Measurements from ENCODE around the gene CRABP1.
"Not testable (repeated sequence)": the region's sequence is repeated elsewhere in the genome, so short reads cannot be mapped to it uniquely, and the experiment has no call there.

CRABP1 gene

DNA sequence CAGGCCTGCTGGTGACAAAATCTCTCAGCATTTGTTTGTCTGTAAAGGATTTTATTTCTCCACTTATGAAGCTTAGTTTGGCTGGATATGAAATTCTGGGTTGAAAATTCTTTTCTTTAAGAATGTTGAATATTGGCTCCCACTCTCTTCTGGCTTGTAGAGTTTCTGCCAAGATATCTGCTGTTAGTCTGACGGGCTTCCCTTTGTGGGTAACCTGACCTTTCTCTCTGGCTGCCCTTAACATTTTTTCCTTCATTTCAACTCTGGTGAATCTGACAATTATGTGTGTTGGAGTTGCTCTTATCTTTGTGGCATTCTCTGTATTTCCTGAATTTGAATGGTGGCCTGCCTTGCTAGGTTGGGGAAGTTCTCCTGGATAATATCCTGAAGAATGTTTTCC is 40.0 kb downstream of the CRABP1 start:
- not testable (repeated sequence) for DNase-seq

DNA sequence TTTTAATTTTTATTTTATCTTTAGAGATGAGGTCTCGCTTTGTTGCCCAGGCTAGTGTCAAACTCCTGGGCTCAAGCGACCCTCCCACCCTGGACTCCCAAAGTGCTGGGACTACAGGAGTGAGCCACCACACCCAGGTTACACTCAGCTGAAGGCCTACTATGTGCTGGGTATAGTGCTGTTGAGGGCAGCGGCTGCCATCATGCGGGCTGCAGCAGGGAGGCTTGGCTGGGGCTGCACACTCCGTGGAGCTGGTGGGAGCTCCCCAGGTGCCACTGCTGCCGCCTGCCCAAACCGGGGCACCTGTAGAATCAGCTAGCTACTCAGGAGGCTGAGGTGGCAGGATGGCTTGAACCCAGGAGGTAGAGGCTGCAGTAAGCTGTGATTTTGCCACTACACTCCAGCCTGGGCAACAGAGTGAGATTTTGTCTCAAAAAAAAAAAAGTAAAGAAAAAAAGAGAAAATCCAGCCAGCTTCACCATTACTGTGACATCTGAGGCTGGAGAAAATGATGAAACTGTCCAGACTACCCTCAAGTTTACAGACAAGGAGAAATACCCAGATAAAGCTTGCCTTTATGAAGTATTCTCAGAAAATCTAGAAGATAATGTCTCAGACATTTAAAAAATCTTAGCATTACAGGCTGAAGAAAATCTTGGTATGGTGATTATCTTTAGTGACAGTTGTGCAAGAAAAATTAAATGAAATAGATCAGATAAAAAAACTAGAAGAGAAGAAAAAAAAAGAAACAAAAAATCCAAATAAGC is 42.1 kb downstream of the CRABP1 start:
- DNase-seq = no peak

DNA sequence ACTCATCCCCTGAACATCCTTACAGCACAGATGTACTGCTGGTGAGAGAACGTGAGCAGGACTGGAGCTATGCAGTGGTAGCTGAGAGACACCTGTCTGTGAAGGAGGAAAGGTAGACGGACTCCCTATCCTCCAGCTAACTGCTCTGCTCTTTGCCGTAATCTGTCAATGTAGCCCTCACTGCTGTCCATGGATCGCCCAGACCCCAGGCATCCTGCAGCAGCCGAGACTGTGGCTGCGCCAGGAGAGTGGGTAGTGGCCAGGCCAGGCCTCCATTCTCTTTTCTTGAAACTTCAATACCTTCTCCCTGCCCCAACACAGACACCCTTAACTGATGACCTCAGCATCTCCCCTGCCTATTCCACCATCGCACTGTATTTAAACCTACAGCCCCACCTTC is 44.5 kb downstream of the CRABP1 start:
- no peak for DNase-seq

DNA sequence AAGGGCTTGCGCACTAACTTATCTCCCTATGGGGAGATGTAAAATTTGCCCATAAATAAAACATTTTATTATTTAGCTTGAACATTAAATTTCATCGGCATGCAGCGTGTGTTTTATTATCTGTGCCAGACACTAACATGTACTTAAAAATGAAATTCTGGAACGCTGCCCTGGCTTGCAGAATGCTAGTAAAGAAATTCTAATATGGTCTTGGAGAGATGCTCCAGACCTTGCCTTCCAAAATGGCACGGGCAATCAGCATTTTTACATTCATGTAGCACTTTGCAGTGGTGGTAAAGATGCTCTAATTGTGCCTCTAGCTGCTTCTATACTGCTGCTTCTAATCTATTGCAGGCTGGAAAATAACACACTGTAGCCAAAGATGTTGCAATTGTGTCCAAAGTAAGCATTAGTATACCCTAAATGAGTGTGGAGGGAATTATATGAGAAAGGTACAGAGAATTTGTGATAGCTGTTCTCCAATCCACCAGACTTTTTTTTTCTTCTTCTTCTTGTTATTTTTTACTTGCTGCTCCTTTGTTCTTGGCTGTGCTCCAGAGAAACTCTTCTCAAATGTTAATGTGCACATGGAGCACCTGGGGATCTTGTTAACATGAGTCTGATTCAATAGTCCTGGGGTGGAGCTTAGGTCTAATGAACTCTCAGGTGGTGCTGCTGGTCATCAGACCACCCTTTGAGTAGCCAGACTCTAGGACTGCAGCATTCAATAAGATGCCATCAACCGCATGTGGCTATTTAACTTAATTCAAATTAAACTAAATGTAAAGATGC is 47.3 kb downstream of the CRABP1 start:
- DNase-seq = no peak

DNA sequence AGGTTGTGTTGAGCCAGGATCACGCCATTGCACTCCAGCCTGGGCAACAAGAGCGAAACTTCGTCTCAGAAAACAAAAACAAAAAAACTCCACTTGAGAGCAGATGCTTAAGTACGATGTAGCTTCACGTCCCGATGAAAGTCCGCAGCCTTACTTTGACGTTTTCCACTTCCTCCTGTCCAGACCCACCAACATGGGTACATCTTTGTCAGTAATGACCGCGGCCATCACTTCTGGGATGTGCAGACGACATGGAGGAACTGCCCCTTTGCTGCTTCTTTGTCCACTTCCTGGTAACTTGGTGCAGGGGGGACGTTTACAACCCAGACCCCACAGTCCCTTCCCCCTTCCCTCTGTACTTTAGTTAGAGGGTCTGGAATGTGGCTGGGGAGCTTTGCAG is 48.7 kb downstream of the CRABP1 start:
- no peak for DNase-seq

DNA sequence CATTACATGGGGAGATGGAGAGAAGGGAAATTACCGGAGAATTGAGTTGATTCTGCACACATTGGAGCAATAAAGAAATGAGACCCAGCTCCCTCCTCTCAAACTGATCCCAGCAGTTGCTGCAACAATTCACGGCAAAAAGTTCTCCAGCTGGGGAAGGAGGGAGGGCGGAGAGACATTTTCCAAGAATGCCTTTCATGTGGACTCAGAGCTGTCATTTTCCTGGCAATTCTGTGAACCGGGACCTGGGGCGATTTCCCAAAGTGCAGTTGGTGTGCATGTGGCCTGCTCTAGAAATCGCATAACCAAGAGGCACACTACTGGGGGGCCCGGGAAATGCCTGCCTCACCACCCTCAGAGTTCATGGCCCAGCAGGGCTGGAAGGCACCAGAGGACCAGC is 49.2 kb downstream of the CRABP1 start:
- no peak for DNase-seq

DNA sequence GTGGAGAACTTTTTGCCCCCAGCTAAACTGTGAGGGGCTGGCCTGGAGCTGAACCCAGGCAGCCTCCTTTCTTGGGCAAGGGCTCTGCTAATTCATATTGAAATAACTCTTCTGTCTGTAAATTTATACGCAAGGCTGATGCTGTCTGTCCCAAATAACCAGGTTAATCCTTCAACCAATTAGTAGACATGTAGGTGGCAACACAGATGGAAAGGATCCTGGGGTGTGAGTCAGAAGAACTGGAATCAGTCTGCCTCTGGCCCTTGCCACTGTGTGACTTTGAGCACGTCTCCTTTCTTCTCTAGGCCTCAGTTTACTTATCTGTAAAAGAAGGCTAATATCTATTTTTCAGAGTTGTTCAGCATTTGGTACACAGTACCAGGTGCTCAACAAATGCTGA is 49.6 kb downstream of the CRABP1 start:
- no peak for DNase-seq

DNA sequence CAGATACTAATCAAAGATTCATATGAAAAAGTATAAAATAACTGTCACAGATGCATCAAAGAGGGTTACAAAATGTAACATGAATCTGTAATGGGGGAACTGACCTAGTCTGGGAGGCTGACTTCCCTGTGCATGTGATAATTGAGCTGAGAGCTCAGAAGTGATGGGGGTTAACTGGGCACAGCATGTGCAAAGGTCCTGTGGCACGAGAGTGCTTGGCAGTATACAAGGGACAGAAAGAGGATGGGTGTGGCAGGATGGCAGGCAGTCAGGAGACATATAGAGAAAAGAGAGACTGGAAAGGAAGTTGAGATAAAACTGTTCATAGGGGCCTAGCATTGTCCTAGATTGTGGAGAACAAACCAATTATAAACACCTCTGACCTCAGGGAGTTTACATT is 50.1 kb downstream of the CRABP1 start:
- no peak for DNase-seq

DNA sequence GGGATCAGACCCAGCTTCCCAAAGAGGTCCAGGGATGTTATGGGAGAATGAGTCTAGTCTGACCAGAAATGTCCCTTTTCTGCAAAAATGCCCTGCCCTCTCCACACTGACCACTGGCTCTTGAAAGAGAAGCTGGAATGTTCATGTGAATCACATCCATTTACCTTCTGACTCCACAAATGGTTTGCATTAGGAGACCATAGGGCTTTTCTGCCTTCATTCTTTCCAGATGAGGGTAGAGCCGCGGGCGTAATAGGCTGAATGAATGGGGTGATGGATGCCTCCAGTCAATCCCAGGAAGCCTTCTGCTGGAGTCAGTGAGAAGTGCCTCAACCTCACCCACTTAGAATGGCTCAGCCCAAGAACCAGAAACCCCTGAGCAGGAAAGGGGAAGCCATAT is 50.7 kb downstream of the CRABP1 start:
- DNase-seq = no peak

DNA sequence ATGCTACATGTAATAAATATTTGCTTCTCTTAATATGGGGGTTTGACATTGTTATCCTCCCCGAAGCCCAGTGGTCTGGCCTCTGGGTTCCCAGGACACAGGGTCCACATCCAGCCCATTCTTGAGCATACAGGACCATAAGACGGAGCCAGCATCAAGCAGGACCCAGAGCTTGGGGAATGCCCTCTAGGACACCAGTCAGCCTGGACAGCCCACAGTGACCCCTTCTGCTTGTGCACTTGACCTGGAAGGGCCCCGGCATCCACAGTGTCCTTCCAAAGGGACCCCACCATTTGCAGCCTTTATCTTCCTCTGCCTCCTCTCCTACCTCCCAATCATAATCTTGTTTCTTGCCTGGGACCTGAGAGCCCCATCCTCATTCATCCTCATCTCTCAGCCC is 51.6 kb downstream of the CRABP1 start:
- DNase-seq = no peak

DNA sequence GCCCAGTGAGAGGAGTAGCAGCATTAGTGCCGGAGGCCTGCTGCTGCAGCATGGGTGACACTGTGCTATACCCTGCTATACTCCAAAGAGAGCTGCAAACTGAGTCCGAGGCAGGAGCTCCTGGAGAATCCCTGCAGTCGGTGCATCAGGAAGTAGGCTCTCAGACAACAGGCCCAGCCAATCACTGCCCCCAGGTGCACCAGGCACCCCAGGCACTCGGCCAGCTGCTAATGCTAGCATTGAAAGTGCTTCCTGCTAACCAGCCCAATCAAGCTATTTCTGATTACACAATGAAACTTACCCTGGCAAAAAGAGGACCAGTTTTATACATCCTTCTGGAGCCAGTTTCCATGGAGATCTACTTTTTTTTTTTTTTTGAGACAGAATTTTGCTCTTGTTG is 52.3 kb downstream of the CRABP1 start:
- DNase-seq = no peak

DNA sequence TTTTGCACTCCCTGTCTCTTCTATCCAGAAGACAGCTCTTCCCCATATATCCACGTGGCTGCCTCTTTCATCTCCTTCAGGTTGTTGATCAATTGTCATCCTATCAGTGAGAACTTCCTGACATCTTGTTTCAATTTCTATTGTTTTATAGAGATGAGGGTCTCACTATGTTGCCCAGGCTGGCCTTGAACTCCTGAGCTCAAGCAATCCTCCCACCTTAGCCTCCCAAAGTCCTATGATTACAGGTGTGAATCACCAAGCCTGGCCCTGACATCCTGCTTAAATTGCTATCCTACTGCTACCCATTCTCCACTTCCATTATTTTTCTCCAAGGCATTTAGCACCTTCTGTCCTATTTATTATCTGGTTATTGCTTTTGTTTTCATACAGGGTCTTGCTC is 53.0 kb downstream of the CRABP1 start:
- DNase-seq = no peak

DNA sequence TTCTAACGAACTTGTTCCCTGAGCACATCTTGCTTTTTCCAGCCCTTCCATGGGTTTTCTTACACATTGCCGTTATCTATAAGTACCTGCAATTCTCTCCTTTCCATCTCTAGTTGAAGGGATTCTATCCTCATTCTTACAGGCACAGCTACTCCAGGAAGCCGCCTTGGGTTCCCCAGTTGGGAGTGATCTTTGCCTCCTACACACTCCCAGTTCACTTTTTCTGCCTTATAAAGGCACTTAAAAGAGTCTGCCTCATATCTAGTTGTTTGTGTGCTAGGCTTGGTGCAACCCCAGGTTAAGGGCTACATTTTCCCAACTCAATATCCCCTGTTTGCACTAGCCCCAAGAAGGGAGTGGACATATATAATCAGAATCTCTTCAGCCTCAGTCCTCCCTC is 53.9 kb downstream of the CRABP1 start:
- DNase-seq = no peak

DNA sequence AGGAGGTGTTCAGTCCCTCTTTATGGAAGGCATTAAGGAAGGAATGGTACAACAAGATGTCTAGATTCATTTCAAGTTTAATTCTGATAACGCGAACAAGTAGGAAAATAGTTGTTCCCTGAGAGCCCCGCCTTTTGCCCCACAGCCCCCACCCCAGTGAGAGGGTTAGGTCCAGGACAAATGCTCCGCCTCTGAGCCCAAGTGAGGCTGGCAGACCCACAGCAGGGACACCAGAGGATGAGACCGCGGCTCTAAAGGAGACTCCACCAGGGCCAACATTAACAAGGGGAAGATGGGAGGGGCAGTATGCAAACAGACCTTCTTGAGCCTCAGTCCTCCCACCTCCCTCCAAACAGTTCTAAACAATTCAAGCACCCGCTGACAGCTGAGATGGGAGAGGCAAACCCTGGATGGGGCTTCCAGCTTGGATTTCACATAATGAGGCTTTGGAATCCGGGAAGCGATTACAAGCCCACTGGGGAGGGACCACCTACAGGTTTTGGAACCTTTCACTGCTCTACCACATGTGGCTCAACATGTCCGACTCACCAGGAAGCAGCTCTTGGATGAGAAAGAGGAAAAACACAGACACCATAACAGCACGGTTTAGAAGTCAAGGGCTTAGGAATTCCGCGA is 54.9 kb downstream of the CRABP1 start:
- DNase-seq = no peak

DNA sequence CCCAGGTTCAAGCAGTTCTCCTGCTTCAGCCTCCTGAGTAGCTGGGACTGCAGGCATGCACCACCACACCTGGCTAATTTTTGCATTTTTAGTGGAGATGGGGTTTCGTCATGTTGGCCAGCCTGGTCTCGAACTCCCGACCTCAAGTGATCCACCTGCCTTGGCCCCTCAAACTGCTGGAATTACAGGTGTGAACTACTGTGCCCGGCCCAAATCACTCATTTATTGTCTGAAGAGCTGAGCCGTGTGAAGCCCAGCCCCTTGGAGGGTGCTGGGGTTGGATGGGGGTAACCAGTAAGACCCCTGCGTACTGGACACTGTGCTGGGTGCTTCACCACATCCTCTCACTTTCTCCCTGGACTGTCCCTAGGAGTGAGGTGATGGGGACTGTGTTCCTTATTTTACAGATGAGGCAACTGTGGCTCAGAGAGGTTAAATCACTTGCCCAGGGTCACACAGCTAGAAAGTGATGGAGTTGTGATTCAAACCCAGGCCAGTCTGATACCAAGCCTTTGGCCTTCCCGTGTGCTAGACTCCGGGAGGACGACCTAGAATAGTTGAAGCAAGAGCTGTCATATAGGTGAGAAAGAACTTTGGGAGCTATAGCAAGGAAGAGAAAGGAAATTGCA is 56.1 kb downstream of the CRABP1 start:
- no peak for DNase-seq

DNA sequence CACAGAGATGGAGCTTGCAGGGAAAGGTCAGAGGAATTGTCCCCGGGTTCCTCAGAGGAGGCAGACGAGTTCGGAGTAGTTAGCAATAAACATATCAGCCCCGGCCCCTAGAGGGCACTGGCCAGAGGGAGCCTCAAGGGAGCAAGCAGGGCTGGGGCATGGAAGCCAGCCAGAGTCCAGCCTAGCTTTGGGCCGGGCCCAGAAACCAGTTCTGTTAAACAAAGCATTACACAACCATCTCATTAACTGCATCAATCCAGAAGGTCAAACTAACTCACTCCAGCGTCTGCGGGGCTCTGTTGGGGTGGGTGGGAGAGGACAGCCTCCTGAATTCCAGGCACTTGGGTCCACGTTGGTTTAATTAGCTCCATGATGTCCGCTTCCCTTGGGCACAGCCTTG is 56.8 kb downstream of the CRABP1 start:
- no peak for DNase-seq

DNA sequence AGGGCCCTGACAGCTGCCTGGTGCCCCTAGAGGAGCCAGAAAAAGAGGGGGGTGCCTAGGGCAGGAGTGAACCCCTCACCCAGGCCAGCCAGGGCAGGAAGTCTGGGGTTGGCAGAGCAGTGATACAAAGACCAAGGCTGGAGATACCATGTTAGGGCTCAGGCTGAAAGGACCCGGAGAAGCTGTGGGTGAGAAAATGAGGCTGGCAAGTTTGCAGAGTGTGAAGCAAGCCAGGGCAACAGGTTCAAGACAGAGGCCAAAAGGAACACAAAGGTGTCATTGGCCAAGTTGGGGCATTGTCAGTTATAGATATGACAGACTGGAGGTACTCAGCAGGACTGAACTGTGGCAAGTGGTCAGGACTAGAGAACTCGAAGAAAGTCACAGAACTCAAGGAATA is 57.2 kb downstream of the CRABP1 start:
- no peak for DNase-seq

Data from stimulated activated CD4-positive, alpha-beta T cell treated with anti-CD3 and anti-CD28 coated beads, Interleukin-4, amount 100 ng/mL, for 4 hours (primary cell).